ENCODE results near the gene CX3CL1. TPM values are rescaled to one million over a fixed set of nuclear protein-coding genes. Genes with fewer than 3 reads are reported as not detected.

The CX3CL1 gene
- total RNA-seq = 100 to 1,000 TPM in 1 of 3 donors, 10 to 100 TPM in 1, 1 to 10 TPM in 1; 6.2 to 164 (median 58.0) TPM

DNA sequence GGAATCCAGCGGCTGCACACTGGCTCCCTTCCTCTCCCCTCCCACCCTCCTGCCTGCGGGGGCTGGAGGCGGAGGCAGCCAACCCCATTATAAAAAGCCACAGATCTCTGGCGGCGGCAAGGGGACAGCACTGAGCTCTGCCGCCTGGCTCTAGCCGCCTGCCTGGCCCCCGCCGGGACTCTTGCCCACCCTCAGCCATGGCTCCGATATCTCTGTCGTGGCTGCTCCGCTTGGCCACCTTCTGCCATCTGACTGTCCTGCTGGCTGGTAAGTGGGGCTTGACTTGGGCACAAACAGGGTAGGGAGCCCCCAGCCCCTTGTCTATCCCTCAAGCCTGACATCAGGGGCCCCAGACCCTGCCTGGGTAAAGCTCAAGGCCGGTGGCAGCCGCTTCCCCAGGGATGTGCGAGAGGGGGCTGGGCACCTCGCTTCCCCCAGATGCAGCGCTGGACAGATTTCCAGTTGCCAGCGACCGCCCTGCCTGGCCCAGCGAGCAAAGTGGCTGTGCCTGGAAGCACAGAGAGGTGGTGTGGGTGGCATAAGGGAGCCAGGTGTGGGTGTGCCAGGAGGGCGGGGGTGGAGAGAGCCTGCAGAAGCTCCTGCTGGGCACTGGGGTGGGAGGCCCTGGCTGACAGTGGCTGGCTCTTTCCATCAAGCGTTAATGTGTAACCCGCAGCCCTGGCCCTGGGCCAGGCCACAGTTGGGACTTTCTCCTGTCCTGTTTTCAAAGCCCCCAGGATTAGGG, at the start of gene CX3CL1:
TSS of gene CX3CL1 (plus strand) at position 119 of the 745 bp plus-strand sequence. CDS start at position 198, 79 bp downstream.
- peak; percentile 67 to 96 (median 82) for TF ChIP-seq POLR2AphosphoS5 (IDR thresholded peaks at IDR 0.05)
- peak; percentile 88 for TF ChIP-seq POLR2A (IDR thresholded peaks at IDR 0.05)
- peak in 1 of 3 donors; percentile 25 for TF ChIP-seq CTCF (IDR thresholded peaks at IDR 0.05)
- Histone ChIP-seq H3K4me3 (peak within 1 kb of the TSS; percentile 51 to 76 (median 71)), H3K36me3 (no peaks in the 10 kb centered on the region), H3K27ac (peak within 1 kb of the TSS; percentile 96 to 98), H3K4me1 (peaks cover 0 to 13% of the 10 kb centered on the region in 2 donors), H3K9me3 (no peaks in the 10 kb centered on the region), H3K27me3 (no peaks in the 10 kb centered on the region)
- DNase-seq (ENCODE audit: low spot score in 2 of 2) = peak; percentile 82 to 94
- intact Hi-C loops (cut with DNase I; ENCODE audit: low total_unique reads) = no loop called here

GRCh38 chr16:57324749-57325148, 47.5 kb upstream of the CX3CL1 start:
- Histone ChIP-seq H3K27me3 (no peaks in the 10 kb centered on the region), H3K4me1 (no peaks in the 10 kb centered on the region), H3K36me3 (no peaks in the 10 kb centered on the region), H3K4me3 (no peak overlapping the region), H3K27ac (no peak overlapping the region), H3K9me3 (no peaks in the 10 kb centered on the region)
- no peak for DNase-seq (ENCODE audit: low spot score in 2 of 2)
- intact Hi-C loops (cut with DNase I; ENCODE audit: low total_unique reads) = no loop called here
- TF ChIP-seq POLR2AphosphoS5 (IDR thresholded peaks at IDR 0.05) (no peak), CTCF (IDR thresholded peaks at IDR 0.05) (no peak), POLR2A (IDR thresholded peaks at IDR 0.05) (no peak)

- Histone ChIP-seq H3K4me1 (no peaks in the 10 kb centered on the region), H3K27ac (no peak overlapping the region), H3K9me3 (no peaks in the 10 kb centered on the region), H3K27me3 (no peaks in the 10 kb centered on the region), H3K36me3 (no peaks in the 10 kb centered on the region), H3K4me3 (no peak overlapping the region)
- no peak for DNase-seq (ENCODE audit: low spot score in 2 of 2)
- intact Hi-C loops (cut with DNase I; ENCODE audit: low total_unique reads) = no loop called here
- TF ChIP-seq POLR2A (IDR thresholded peaks at IDR 0.05) = no peak
- no peak for TF ChIP-seq CTCF (IDR thresholded peaks at IDR 0.05)
- TF ChIP-seq POLR2AphosphoS5 (IDR thresholded peaks at IDR 0.05) = no peak
Measured at GRCh38 chr16:57325458-57325857, 46.8 kb upstream of the CX3CL1 start.

DNA sequence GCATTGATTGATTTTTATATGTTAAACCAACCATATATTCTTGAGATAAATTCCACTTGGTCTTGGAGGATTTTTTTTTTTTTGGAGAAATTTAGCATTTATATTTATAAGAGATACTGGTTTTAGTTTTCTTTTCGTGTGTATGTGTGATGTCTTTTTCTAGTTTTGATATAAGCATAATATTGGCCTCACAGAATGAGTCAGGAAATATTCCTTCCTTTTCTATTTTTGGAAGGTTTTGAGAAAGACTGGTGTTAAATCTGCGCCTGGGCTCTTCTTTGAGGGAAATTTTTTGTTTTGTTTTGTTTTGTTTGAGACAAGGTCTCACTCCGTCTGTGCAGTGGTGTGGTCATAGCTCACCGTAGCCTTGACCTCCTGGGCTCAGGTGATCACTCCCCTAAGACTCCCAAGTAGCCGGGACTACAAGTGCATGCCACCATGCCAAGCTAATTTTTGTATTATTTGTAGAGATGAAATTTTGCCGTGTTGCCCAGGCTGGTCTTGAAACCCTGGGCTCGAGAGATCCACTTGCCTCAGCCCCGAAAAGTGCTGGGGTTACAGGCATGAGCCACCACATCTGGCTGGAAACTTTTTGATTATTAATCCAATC, 42.5 kb upstream of the CX3CL1 start:
- H3K4me1 ChIP-seq = no peaks in the 10 kb centered on the region
- no peak overlapping the region for H3K27ac ChIP-seq
- H3K4me3 ChIP-seq = no peak overlapping the region
- intact Hi-C loops (cut with DNase I; ENCODE audit: low total_unique reads) = no loop called here
- H3K27me3 ChIP-seq = no peaks in the 10 kb centered on the region
- peaks cover 0 to 4% of the 10 kb centered on the region in 2 donors for H3K9me3 ChIP-seq
- DNase-seq (ENCODE audit: low spot score in 2 of 2) = no peak
- no peaks in the 10 kb centered on the region for H3K36me3 ChIP-seq
- no peak for TF ChIP-seq POLR2A (IDR thresholded peaks at IDR 0.05)
- no peak for TF ChIP-seq CTCF (IDR thresholded peaks at IDR 0.05)
- no peak for TF ChIP-seq POLR2AphosphoS5 (IDR thresholded peaks at IDR 0.05)

DNA sequence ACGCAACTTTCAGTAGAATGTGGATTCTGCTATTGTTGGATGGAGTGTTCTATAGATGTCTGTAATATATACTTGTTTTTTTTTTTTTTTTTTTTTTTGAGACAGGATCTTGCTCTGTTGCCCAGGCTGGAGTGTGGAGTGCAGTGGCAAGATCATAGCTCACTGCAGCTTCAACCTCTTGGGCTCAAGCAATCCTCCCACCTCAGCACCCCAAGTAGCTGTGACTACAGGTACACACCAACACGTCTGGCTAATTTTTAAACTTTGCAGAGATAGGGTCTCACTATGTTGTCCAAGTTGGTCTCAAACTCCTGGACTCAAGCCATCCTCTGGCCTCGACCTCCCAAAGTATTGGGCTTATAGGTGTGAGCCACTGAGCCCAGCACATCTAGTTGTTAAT, 40.9 kb upstream of the CX3CL1 start:
- no peak for TF ChIP-seq POLR2A (IDR thresholded peaks at IDR 0.05)
- no peak for TF ChIP-seq CTCF (IDR thresholded peaks at IDR 0.05)
- TF ChIP-seq POLR2AphosphoS5 (IDR thresholded peaks at IDR 0.05) = no peak
- intact Hi-C loops (cut with DNase I; ENCODE audit: low total_unique reads) = no loop called here
- H3K4me1 ChIP-seq = no peaks in the 10 kb centered on the region
- H3K4me3 ChIP-seq = no peak overlapping the region
- DNase-seq (ENCODE audit: low spot score in 2 of 2) = no peak
- H3K36me3 ChIP-seq = no peaks in the 10 kb centered on the region
- no peaks in the 10 kb centered on the region for H3K27me3 ChIP-seq
- H3K9me3 ChIP-seq = peaks cover 0 to 4% of the 10 kb centered on the region in 2 donors
- no peak overlapping the region for H3K27ac ChIP-seq

Data from breast epithelium (tissue), 4 donors.